NK-92 (cell line): Measurements from ENCODE around the gene GTF2A1L.
"Not testable (repeated sequence)": the region's sequence is repeated elsewhere in the genome, so short reads cannot be mapped to it uniquely, and the experiment has no call there.

Experiments
- DNase-seq: peaks from one replicate; lab custom pipeline; 2025; ENCODE audit not compliant: unreplicated experiment; lab: John Stamatoyannopoulos, UW

Gene GTF2A1L, protein sequence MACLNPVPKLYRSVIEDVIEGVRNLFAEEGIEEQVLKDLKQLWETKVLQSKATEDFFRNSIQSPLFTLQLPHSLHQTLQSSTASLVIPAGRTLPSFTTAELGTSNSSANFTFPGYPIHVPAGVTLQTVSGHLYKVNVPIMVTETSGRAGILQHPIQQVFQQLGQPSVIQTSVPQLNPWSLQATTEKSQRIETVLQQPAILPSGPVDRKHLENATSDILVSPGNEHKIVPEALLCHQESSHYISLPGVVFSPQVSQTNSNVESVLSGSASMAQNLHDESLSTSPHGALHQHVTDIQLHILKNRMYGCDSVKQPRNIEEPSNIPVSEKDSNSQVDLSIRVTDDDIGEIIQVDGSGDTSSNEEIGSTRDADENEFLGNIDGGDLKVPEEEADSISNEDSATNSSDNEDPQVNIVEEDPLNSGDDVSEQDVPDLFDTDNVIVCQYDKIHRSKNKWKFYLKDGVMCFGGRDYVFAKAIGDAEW

DNA sequence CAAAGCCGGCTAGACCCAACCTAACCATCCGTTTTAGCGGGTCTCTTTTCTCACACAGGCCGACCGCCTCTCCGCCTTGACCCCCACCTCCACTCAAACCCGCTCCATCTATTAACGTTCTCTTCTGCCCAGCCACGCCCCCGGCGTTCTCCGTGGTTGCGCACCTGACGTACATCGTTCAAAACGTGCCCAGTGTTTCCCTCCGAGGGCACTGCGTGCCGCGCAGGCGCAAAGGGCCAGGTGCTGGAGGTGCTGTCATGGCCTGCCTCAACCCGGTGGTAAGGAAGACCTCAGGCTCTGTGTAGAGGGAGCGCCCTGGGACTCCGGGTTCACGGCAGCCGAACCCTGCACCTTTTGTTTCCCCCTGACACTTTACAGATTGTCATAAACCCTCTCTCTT, at the start of gene GTF2A1L:
Gene GTF2A1L (plus strand): TSS at position 239 of the 400 bp plus-strand sequence. CDS start 19 bp downstream, at position 258.
- no peak for DNase-seq

GRCh38 chr2:48568547-48568946, 49.1 kb upstream of the GTF2A1L start:
- DNase-seq: no peak

GRCh38 chr2:48569433-48569832, 48.2 kb upstream of the GTF2A1L start:
- DNase-seq: no peak

DNA sequence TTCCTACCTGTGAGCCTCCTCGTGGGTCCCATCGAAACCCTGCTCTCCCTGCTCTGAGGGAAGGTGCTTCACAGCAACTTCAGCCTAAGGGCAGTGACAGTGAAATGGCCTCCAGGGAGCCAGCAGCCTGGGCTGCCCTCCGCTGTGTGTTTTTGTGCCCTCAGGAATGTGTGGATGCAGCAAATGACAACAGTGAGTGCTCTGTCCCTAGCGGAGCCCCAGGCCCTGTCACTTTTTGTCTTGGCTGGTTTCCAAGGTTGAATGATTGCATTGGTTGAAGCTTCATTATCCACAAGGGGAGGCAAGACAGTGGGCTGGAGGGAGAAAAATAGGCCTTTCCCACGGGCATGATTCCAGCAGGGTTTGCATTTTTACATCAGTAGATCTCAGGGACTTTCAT, 44.8 kb upstream of the GTF2A1L start:
- no peak for DNase-seq

DNA sequence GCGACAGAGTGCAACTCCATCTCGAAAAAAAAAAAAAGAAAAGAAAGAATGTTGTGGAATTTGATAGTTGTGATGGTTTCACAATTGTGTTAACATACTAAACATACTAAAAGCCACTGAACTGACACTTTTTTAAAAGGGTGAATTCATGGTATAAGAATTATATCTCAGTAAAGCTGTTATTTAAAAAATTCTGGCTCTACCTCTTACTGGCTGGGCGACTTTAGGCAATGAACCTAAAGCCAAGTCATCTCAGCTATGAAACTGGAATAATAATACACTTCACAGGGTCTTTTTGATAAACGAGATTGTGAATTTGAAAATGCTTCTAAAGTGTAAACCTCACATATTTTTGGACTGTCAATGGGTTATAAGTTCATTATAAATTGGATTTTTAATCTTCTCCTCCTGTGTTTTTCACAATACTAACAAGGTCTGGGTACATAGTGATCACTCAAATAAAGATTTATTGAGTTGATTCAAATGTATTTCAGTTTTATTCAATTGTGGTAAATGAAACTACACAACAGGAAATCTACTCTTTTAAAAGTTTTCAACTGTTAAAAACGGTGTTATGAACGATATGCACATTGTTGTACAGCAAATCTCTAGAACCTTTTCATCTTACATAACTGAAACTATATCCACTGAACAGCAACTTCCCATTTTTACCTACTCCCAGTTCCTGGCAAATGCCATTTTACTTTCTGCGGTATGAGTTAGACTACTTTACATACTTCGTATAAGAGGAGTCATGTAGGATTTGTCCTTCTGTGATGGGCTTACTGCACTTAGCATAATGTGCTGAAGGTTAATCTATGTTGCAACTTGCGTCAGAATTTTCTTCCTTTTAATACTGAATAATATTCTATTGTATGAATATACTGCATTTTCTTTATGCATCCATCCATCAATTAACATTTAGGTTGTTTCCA, 43.0 kb upstream of the GTF2A1L start:
- no peak for DNase-seq

GRCh38 chr2:48578313-48578712, 39.3 kb upstream of the GTF2A1L start:
- DNase-seq: no peak

DNA sequence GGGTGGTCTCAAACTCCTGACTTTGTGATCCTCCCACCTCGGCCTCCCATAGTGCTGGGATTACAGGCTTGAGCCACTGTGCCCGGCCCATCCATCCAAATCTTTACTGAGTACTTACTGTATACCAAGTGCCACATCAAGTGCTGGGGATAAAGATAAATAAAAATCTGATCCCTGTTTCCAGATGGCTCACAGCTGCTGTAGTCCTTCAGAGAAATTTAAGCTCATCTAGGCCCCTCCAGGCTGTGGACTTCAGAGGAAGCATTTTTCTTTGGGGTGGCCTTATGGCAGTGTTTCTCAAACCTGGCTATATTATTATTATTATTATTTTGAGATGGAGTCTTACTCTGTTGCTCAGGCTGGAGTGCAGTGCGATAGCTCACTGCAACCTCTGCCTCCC, 33.7 kb upstream of the GTF2A1L start:
- no peak for DNase-seq

GRCh38 chr2:48584551-48584950, 33.1 kb upstream of the GTF2A1L start:
- no peak for DNase-seq

DNA sequence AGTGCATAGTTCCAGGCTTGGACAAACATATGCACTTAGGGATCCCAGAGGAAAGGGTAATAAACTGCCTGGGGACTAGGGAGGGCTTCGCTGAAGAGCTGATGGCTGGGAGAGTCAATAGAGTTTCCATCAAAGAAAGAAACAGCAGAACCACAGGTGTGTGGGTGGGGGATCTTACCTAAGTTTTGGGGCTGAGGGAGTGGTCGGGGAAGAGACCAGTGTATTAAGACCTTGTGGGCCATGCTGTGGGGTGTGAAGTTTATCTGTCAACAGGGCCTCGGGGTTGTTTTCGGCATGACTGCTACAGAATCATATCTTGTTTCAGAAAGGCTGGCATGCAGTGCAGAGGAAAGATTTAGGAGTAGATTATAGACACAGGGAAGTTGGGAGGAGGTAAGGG, 31.2 kb upstream of the GTF2A1L start:
- no peak for DNase-seq

DNA sequence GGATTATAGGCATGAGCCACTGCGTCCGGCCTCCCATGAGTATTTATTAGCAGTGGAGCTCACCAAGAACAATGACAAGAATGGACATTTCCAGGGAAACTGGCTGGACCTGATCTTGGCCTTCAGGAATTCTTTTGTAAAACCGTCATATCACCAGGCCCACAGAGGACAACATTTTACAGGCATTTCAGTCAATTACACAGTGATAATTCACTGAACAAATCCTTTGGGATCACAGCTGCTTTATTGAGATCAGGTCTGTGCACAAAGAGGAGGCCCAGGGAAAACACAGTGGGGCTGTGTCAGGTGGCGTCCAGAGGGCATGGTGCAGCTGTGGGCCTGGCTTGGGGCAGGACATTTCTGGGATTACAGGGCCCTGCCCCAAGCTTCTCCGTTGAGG, 30.1 kb upstream of the GTF2A1L start:
- DNase-seq: no peak

DNA sequence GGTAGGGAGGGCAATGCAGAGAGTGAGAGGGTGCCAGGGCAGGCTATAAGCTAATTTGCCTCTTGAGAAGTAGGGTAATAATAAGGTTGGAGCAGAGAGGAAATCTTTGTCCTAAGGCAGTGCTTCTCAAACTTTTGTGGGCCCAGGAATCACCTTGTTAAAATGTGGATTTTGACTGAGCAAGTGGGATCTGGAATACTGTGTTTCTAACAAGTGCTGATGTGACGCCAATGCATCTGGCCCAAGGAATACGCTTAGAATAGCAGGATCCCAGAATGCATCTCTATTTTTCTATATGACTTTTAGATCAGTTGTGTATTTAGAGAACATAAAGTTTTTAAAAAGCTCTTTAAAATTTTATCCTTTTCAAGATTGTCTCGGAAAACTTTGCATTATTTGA, 29.7 kb upstream of the GTF2A1L start:
- DNase-seq: no peak

- DNase-seq: no peak
Measured at GRCh38 chr2:48588745-48589144, 28.9 kb upstream of the GTF2A1L start.

- DNase-seq: no peak
Measured at GRCh38 chr2:48589170-48589767, 28.4 kb upstream of the GTF2A1L start.

DNA sequence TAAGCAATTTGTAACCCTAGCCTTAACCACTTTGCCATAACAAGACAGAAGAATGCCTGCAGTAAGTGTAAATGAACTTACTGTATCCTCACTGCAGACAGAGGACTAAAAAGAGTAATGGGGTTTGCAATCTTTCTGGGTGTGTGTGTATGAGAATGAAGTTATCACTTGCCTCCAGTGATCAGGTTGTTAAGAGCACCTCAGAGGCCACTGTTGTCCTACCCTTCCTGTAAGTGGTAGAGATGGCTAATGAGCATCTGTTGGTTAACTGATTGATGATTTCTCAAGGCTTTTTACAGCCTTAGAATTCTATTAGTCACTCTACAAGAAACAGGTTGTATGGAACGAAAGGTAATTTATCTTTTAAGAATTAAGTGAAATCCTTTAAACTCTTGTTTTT, 27.6 kb upstream of the GTF2A1L start:
- no peak for DNase-seq

DNA sequence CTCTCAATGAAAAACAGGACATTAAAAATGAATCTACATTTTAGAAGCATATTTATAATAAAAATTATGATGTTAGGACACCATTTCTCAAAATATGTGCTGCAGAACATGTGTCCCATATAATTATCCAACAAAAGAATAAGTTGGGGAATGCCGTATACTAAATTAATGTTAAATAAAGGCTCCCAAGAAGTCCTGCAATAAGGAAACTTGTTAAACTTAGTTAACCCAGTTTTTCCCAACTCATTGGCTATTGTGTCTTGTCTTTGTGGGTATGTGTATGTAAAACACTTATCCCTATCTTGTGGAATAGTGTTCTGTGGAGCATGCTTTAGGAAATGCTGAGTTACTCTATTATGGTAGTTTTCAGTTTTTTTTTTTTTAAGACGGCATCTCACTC, 25.6 kb upstream of the GTF2A1L start:
- no peak for DNase-seq

- not testable (repeated sequence) for DNase-seq
Measured at GRCh38 chr2:48596751-48597150, 20.9 kb upstream of the GTF2A1L start.

DNA sequence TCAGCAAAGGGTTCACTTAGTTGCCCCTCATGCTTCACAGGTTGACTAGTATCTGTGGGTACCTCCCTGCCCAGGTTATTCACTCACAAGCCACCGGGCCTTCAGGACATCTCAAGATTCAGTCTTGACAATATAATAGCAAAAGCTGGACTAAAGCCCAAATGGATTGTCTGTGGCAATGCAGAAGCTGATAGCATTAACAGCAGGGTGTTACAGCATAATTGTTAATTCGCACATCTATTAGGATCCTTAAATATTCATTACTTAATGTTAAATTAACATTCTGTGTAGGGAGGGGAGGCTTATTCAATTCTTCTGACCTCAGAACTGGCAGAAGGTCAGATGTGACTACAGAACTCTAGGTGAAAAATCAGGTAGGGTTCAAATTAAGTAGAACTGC, 20.2 kb upstream of the GTF2A1L start:
- no peak for DNase-seq

DNA sequence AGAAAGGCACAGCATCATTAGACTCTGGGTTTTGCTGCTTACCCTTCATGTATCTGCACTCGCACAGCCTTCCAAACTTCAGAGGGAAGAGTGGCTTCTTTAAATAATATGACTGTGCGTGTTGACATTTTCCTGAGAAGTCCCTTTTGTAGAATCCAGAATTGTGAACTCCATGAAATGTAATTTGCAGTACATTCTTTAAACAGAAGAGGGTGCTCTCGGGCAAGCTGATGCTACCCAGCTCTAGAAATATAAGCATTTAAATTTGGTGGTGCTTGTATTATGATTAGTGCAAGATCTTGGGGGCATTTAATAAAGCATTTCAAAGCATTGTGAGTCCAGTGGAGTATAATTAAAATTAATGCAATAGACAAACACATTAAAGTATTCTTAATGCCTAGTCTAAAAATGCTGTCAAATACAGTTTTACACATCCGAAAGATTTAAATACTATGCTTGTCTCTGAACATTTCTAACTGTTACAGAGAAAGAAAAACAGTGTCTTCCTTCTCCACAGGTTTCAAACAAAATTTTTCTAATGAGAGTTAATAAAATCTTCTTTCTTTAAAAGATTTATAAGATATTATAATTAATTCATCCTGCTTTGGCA, 17.3 kb upstream of the GTF2A1L start:
- DNase-seq: no peak

DNA sequence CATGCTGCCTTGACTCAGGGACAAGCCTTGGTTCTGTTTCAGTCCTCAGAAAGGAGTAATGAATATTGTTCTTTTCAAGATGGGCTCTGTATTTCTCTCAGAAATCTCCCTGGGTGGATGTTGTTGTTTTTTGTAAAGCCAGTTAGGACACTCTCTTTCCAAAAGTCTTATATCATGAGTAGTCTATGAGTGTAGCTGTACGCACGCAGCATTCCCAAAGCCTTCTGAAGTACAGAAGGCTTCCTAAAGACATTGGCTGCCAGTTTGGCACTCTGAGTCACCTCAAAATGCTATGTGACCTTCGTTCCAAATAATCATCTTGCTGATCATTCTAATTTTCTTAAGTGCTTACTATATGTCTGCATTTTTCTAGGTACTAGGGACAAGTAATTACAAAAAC, 16.7 kb upstream of the GTF2A1L start:
- no peak for DNase-seq

- no peak for DNase-seq
Measured at GRCh38 chr2:48601349-48601748, 16.3 kb upstream of the GTF2A1L start.
